IPS-18c (cell line): ENCODE measurements around the gene RPS5.
"Not testable (repeated sequence)": the region's sequence is repeated elsewhere in the genome, so short reads cannot be mapped to it uniquely, and the experiment has no call there.

ENCODE experiments used
- H3K4me3 ChIP-seq: 2 replicates; pipeline ENCODE4 v1.7.0; 2013; ENCODE audit warnings: low read depth, mild to moderate bottlenecking, low read length, moderate library complexity; ENCODE audit not compliant: insufficient read depth
- H3K9me3 ChIP-seq: one replicate; pipeline ENCODE4 v1.6.1; 2013; ENCODE audit warnings: mild to moderate bottlenecking, low read length, moderate library complexity; ENCODE audit not compliant: control insufficient read depth, insufficient read depth

The RPS5 gene

GRCh38 chr19:58386576-58387337, at the start of gene RPS5:
Gene RPS5, plus strand, starts transcription at chr19:58387269. Its CDS starts 869 bp downstream, at chr19:58388138.
- H3K4me3 ChIP-seq: peak within 1 kb of the TSS; percentile 85
- H3K9me3 ChIP-seq: no peaks in the 10 kb centered on the region

GRCh38 chr19:58338336-58338735, 48.7 kb upstream of the RPS5 start:
- Histone ChIP-seq H3K4me3 (no peak overlapping the region), H3K9me3 (no peaks in the 10 kb centered on the region)

DNA sequence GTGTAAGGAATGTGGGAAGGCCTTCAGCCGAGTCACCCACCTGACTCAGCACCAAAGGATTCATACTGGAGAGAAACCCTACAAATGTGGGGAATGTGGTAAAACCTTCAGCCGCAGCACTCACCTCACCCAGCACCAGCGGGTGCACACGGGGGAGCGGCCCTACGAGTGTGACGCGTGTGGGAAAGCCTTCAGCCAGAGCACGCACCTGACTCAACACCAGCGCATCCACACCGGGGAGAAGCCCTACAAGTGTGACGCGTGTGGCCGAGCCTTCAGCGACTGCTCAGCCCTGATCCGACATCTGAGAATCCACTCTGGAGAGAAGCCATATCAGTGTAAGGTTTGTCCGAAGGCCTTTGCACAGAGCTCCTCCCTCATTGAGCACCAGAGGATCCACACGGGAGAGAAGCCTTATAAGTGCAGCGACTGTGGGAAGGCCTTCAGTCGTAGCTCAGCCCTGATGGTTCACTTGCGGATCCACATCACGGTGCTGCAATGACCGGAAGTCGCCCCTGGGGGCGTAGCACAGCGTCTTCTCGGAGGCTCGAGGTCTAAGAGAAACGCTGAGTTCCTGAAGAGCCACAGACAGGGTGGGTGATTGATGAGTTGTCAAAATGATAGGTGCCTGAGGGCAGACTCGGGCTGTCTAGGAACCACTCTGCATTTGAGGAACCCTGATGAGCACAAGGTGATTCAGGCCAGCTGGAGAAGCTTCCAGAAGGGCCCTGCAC, 48.1 kb upstream of the RPS5 start:
- no peaks in the 10 kb centered on the region for H3K9me3 ChIP-seq
- no peak overlapping the region for H3K4me3 ChIP-seq

DNA sequence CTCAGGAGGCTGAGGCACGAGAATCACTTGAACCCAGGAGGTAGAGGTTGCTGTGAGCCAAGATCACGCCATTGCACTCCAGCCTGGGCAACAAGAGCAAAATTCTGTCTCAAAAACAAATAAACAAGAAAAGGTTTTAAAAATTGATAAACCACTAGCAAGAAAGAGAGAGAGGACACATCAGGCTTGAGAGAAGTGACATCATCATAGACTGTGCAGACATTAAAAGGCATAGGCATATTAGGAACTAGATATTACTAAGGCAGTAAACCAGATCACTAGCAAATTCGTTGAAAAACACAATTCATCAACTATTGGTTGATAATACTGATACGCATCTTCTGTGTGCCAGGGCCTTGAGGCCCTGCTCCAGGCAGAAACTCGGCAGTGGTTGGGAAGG, 41.5 kb upstream of the RPS5 start:
- Histone ChIP-seq H3K9me3 (no peaks in the 10 kb centered on the region), H3K4me3 (no peak overlapping the region)

DNA sequence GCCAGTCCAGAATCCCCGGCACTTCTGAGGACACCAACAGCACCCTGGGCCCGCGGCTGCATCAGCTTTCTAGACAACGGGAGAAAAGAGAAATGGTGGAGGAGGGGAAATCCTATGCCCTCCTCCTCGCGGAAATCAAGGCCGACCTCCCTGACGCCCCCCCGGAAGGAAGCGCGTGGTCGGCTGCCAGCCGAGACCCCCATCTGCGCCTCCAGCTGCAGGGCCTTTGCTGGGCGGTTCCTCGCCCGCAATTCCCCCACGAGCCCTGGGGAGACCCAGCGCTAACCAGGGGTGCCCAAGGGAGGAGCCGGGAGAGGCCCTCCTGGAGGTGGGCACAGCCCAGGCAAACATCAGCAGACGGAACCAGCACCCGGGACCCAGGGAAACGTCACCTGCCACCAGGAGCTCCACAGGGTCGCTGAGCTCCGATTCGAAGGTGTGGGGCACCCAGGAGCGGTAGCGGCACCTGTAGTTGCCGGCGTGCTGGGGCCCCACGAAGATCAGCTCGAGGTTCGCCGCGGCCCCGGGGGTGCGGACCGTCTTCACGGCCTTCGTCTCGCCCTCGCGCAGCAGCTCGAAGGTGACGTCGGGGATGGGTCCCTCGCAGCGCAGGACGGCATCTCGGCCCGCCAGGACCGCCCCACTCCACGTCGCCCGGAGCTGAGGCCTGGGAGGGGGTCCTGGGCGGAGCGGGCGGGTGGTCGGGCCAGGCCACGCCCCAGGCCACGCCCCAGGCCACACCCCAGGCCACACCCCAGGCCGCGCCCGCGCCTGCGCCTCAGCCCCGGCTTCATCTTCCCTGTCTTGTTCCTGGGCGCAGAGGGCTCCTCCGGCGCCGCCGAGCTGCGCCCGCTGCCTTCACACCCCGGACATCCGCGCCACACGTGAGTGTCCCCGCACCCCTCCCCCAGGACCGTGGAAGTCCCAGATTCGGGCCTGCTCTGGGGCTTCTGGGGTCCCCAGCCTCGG, 39.8 kb upstream of the RPS5 start:
- peak overlapping the region; percentile 92 for H3K4me3 ChIP-seq
- H3K9me3 ChIP-seq: no peaks in the 10 kb centered on the region

DNA sequence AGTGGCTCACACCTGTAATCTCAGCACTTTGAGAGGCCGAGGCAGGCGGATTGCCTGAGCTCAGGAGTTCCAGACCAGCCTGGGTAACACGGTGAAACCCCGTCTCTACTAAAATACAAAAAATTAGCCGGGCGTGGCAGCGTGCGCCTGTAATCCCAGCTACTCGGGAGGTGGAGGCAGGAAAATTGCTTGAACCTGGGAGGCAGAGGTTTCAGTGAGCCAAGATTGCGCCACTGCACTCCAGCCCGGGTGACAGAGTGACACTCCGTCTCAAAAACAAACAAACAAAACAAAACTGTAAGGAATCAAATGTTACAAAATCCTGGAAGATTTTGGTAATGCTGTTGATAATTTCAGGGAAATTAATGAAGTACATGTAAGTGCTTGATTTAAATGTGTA, 39.0 kb upstream of the RPS5 start:
- peak overlapping the region; percentile 92 for H3K4me3 ChIP-seq
- not testable (repeated sequence) for H3K9me3 ChIP-seq

DNA sequence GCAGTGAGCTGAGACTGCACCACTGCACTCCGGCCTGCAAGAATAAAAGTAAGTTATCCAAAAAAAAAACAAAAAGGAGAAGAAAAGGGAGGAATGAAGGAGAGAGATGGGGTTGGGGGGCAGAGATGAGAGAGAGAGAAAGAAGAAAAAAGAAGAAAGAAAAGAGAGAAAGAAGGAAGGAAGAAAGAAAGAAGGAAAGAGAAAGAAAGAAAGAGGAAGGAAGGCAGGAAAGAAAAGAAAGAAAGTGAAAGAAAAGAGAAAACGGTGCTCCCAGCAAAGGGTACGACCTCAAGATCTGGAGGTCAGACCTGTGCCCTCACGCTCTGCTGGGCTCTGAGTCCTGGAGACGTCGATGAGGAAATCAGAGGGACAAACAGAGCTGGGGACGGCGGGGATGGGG, 37.5 kb upstream of the RPS5 start:
- Histone ChIP-seq H3K4me3 (no peak overlapping the region), H3K9me3 (no peaks in the 10 kb centered on the region)

- no peaks in the 10 kb centered on the region for H3K9me3 ChIP-seq
- no peak overlapping the region for H3K4me3 ChIP-seq
Measured at GRCh38 chr19:58350001-58350861, 36.8 kb upstream of the RPS5 start.

DNA sequence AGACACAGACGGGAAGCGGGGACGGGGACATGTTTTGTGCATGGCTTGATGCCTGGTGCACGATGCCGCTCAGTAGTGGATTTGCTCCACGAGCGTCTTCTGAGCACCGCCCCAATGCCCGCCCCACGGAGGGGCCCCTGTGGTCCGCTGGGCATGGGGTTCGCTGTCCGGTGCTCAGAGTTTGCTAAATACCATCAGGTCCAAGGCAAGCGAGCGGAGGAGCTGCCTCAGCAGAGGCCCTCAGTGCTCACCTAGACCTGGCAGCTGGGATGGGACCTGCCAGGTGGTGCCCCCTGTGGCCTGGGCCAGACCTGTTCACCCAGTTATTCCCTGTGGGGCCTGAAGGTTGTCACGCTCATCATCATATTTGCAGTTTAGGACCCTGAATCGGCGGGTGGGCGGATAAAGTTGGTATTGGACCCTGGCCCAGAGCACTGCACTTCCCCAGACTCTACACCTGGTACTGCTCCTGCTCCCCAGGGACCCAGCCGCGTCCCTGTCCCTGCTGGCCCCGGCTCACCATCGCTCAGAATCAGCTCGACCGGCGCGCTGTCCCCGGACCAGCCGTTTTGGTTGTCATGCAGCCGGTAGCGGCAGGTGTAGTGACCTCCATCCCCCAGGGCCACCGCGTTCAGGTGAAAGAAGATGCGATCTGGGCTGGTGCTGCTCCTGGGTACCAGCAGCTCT, 36.1 kb upstream of the RPS5 start:
- Histone ChIP-seq H3K4me3 (no peak overlapping the region), H3K9me3 (no peaks in the 10 kb centered on the region)

GRCh38 chr19:58351558-58351878, 35.6 kb upstream of the RPS5 start:
- H3K9me3 ChIP-seq: no peaks in the 10 kb centered on the region

GRCh38 chr19:58351990-58352755, 34.9 kb upstream of the RPS5 start:
- no peak overlapping the region for H3K4me3 ChIP-seq

More at GRCh38 chr19:58351558-58351878, 35.6 kb upstream of the RPS5 start:
- H3K4me3 ChIP-seq: no peak overlapping the region

DNA sequence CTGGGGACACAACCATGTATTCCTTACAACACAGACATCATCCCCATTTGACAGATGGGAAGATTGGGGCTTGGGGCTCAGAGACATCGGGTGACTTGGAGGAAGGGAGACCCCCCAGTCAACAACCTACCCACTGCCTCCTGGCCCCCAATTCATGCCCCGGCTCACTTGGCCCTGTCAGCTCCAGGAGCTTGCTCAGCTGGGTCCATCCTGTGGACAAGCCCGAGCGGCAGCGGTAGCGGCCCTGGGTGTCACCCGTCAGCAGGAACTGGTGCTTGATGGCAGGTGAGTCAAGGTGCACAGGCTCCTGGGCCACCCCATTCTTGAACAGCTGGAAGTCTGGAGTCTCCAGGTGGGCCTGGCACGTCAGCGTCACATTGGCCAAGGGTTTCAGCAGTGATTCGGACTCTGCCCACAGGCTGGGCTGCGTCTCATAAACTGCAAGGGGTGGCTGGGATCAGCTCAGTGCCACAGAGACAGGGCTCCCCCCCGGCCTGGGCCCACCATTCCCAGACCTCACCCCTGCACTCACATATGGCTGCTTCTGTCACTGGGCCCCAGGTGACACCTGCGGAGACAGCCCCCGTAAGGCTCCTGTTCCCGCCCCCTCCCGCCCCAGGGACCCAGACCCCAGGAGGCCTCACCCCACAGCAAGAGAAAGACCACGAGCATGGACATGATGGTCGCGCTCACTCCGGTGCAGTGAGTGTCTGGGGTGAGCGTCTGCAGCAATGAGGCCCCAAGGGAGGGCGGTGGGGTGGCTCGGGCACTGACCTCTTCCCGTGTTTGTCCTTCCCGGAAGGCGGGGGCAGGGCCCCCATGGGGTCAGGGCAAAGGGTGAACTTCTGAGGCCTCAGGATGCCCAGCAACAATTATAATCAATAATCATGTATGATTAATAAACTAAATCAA, 34.1 kb upstream of the RPS5 start, which contains the start of gene A1BG:
Gene A1BG (minus strand): TSS at position 733 of the 912 bp plus-strand sequence. CDS start 55 bp downstream, at position 678.
- Histone ChIP-seq H3K4me3 (no peak within 1 kb of the TSS), H3K9me3 (no peaks in the 10 kb centered on the region)

More at GRCh38 chr19:58351990-58352755, 34.9 kb upstream of the RPS5 start:
- no peaks in the 10 kb centered on the region for H3K9me3 ChIP-seq

GRCh38 chr19:58353717-58354477, 33.2 kb upstream of the RPS5 start:
- Histone ChIP-seq H3K9me3 (no peaks in the 10 kb centered on the region), H3K4me3 (no peak overlapping the region)

- Histone ChIP-seq H3K9me3 (no peaks in the 10 kb centered on the region), H3K4me3 (no peak overlapping the region)
Measured at GRCh38 chr19:58354478-58355030, 32.5 kb upstream of the RPS5 start.
